IMR-90 (cell line): ENCODE measurements around the gene RNF112.

Experiments
- CEBPB ChIP-seq: IDR thresholded peaks from 2 replicates; pipeline ENCODE4 v1.6.1; 2012; ENCODE audit warnings: low read depth, low read length, improper control_type of control experiment
- NFE2L2 ChIP-seq: fragments of 150-350 bp; IDR thresholded peaks from 2 replicates; pipeline ENCODE4 v1.6.1; 2016; ENCODE audit warnings: low read depth, mild to moderate bottlenecking, low read length

DNA sequence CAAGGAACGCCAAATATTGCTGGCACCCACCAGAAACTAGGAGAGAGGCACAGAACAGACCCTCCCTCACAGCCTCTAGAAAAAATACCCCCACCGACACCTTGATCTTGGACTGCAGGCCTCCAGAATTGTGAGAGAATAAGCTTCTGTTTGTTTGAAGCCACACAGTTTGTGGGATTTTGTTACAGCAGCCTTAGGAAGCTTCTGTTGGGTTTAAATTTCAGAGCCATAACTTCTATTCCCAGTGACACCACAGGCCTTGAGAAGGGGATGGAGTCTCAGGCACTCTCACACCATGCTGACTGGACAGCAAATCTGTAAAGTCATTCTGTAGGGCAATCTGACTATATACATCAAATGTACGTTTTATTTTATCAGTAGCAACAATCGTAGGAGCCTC lies 38.6 kb downstream of the RNF112 start:
- no peak for TF ChIP-seq NFE2L2
- TF ChIP-seq CEBPB = no peak
